IPS-11a (cell line): ENCODE data around the gene FEN1.

ENCODE experiments used
- H3K4me3 ChIP-seq: one replicate; pipeline ENCODE4 v1.5.1; 2013; ENCODE audit warnings: low read depth, low read length, control low read depth

Gene FEN1

GRCh38 chr11:61756452-61757212 lies 36.1 kb upstream of the FEN1 start:
- no peak overlapping the region for H3K4me3 ChIP-seq

GRCh38 chr11:61757213-61757862 lies 35.4 kb upstream of the FEN1 start:
- no peak overlapping the region for H3K4me3 ChIP-seq

- no peak overlapping the region for H3K4me3 ChIP-seq
Observed at GRCh38 chr11:61760946-61761345, 31.8 kb upstream of the FEN1 start.

- no peak overlapping the region for H3K4me3 ChIP-seq
Observed at GRCh38 chr11:61761440-61762222, 31.1 kb upstream of the FEN1 start.

- H3K4me3 ChIP-seq = no peak overlapping the region
Observed at GRCh38 chr11:61762223-61762615, 30.5 kb upstream of the FEN1 start.

- no peak overlapping the region for H3K4me3 ChIP-seq
Observed at GRCh38 chr11:61762798-61763197, 29.9 kb upstream of the FEN1 start.

- no peak overlapping the region for H3K4me3 ChIP-seq
Observed at GRCh38 chr11:61763930-61764605, 28.6 kb upstream of the FEN1 start.

- H3K4me3 ChIP-seq = no peak overlapping the region
Observed at GRCh38 chr11:61764606-61765260, 28.0 kb upstream of the FEN1 start.

GRCh38 chr11:61765550-61766253 lies 27.0 kb upstream of the FEN1 start:
- H3K4me3 ChIP-seq = no peak overlapping the region

- H3K4me3 ChIP-seq = no peak overlapping the region
Observed at GRCh38 chr11:61766353-61766841, 26.3 kb upstream of the FEN1 start.

- no peak overlapping the region for H3K4me3 ChIP-seq
Observed at GRCh38 chr11:61768376-61769076, 24.2 kb upstream of the FEN1 start.

GRCh38 chr11:61769169-61769920 lies 23.4 kb upstream of the FEN1 start:
- no peak overlapping the region for H3K4me3 ChIP-seq

GRCh38 chr11:61769946-61770683 lies 22.6 kb upstream of the FEN1 start:
- no peak overlapping the region for H3K4me3 ChIP-seq

GRCh38 chr11:61771195-61771894 lies 21.4 kb upstream of the FEN1 start:
- no peak overlapping the region for H3K4me3 ChIP-seq

- no peak overlapping the region for H3K4me3 ChIP-seq
Observed at GRCh38 chr11:61771985-61772455, 20.7 kb upstream of the FEN1 start.

- H3K4me3 ChIP-seq = no peak overlapping the region
Observed at GRCh38 chr11:61773356-61773755, 19.4 kb upstream of the FEN1 start.

GRCh38 chr11:61773809-61774208 lies 18.9 kb upstream of the FEN1 start:
- H3K4me3 ChIP-seq = no peak overlapping the region
